Measurements from ENCODE around the gene SH3PXD2A.

The SH3PXD2A gene

DNA sequence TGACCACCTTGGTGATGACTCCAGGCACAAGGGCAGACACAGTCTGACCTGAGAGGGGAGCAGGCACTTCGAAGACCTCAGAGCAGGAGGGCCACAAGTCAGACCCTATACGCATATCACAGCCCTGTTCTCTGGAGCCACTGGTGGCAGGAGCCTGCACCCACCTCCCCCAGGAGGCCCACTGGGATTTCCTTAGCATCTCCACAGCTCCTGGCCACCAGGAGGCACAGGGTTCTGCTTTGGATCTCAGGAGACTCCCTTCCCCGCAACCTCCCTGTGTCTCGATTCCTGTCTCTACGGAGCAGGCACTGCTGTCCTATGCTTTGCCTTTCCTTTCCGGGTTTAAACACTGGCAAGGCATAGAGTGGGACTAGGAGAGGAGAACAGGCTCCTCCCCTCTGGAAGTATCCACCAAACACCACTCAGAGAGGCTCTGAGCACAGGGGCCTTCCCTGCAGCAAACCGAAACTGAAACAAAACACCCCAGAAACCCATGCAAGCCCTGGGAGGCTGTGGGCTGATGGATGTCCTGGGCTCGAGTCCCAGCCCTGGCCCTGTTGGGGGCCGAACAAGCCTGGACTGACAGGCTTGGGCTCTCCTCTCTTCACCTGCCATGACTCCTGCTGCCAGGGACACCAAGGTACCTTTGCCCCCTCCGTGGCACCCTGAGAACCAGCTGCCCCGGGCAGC, 195.6 kb downstream of the SH3PXD2A start:
- peak; percentile 67 for DNase-seq

DNA sequence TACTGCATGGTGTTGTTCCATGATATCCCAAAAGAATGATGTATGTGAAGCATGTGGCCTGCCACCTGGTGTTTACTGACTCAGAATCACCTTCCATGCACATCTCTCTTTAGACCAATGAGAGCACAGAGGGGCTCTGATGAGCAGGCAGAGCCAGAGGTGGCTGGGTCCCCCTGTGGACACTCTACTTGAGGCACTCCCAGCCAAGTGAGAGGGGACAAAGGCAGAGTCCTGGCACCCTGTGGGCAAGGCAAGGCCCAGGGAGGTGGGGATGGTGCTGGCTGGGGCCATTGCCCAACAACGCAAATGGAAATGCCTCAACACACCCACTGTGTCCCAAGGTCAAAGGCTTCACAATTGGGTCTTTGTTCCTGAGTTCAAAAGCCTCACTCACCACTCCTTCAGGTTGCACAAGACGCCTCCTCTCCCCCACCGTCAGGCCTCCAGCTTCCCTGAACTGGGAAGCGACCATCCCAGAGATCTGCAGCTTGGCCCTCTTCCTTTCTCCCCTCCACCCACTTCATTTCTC, 197.3 kb downstream of the SH3PXD2A start:
- no peak for DNase-seq

DNA sequence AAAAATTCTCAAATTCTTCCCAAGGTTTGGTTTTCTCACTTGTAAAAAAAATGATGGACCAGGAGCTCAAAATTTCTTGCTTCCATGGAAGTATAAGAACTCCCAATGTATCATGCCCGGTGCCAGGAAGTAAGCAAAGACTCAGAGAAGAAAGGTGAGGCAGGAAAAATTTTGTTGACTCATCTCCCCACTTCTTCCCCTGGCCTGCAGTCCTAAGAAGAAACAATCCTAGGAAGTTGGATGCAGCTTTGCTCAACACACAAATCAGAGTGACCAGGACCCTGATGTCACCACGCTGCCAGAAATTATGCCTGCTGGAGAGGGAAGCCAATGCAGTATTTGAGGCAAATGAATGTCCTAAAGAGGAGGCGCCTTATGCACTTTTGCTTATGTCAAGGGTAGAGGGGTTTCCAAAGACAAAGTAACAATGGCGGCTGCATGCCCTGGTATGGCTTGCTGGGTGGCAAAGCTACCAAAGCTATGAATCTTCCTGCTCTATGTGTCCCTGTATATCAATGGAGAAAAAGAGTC, 198.2 kb downstream of the SH3PXD2A start:
- DNase-seq, result no peak

DNA sequence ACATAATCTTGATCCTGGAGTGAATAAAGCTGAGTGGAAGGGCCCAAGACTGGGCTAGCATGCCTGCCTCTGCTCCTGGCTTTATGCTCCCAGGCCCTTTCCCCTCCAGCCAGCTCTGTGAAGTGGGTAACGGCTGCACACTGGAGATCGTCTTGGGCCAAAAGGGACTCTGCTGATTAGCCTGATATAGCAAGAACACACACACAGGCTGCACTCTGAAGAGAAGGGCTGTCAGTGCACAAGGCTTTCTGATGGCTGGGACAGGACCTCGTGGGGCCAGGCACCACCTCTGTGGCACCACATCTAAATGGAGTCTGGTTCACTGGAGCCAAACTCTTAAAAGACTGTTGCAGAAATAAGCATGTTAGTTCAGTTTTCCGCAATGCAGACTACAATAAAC, 200.5 kb downstream of the SH3PXD2A start:
- DNase-seq, result no peak

DNA sequence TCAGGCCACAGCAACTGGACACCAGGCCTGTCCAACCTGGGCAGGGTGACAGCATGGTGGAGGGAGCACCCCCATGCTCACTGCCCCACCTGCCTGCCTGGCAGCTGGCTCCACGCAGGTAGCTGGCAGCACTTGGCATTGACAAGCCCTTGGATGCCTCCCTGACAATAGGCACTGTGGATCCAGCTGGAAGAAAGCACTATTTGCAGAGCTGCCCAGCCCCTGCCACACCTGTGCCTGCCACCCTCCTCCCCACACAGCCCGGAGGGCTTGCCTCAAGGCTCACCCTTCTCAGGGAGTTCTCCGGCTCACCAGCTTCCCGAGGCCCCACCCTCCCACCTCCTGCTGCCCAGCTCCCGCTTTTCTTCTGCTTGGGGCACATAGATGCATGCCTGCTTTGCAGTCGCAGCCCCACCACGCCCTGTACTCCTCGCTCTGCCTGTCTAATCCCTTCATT, 201.8 kb downstream of the SH3PXD2A start:
- DNase-seq, result no peak

DNA sequence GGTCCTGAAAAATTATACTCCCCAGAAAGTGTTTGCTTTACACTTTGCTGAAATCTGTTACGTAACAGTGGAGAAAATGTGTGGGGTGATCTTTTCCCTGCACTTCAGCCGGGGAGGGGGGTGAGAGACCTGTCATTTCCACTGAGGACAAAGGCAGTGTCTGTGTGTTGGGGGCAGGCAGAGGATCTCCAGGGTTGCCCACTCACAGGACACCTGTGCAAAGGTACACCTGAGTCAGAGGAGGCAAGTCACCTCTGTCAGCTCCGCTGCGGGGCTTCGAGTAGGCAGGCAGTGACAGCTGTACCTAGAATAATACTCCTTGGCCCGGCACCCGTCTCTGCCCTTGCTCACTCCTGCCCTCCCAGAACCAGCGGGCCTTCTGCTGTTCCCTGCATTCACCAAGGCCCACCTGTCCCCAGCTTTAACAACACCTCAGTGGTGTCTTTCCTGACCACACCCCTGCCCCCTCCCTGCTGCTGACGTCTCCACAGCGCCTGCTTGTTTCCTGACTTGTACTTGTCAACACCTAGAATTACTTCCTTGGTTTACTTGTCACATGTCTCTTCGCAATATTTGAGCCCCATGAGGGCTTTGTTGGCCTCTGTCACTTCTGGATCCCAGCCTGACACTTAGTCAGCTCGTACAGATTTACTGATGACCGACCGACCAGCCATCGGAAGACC, 202.6 kb downstream of the SH3PXD2A start:
- DNase-seq, result no peak

DNA sequence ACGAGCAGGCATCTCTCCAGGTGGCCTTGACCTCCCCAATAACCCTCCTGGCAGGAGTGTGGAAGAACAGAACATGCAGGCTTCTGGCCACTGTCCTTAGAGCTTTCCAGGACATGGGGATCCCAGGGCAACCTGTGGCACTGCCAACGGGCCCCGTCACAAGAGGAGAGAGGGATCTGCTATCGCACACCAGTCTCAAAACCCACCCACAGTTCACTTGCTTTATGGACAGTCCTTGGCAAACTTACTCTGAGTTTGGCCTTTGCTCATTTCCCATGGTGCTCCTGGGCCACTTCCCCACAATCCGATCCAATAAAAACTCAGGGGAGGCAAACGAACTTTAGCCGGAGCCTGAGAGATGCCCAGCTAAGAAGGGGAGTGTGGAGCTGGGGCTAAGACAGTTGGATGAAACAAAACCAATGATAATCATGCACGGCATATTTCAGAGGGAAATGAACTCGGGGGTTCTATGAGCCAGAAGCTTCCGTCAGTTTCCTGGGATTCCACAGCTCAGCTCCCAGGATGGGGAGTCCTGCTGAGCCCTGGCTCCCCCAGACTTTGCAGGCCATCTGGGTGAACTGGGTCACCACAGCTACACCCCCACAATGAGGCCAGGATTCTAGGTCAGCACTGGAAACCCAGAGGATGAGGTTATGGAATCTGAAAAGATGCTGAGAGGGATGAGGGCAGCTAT, 203.4 kb downstream of the SH3PXD2A start:
- no peak for DNase-seq

DNA sequence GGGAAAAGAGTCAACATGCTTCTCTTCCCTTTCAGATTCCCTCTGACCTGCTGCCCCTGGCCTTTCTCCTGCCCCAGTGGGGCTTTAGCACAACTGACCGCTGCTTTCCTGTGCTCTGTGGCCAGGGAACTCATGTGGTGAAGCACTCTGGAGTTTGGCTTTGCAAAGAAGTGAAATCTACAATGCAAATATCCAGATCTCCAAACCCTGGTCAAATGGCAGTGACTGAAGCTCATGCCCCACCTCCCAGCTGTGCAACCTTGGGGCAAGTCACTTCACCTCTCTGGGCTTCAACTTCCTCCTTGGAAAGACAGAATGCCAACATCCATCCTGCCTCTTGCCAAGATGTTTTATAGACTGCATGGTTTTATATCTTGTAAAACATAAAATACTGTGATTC, 204.0 kb downstream of the SH3PXD2A start:
- no peak for DNase-seq

DNA sequence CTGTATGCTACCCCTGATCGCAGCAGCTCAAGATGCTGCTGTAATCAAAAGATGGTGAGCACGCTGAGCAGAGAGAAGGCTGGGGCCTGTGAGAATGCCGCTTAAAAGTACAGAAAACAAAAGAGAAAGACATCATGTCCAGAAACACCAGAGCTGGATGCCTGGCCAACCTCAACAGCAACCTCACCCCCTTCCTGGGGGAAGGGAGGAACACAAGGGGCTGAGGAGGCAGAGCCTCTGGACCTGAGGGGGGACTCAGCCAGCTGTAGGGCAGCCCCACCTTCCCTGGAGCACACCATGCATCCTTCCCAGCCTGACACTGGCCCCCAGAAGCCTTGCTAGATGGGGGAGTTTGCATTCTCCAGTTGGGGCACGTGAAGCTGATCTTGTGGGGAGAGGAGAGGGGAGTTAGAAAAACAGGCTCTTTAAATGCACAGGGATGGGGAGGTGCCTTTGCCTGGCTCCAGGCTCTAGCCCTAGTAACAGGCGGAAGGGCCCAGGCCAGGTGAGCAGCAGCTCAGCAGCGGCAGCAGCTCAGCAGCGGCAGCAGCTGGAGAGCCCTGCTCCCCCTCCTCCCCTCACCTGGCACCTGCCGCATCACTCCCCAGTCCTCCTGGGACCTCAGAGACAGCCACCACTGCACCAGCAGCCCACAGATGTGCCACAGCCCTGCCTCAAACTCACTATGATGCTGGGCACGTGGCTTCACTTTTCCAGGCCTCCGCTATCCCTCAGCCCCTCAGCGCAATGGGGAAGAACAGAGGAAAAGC, 205.5 kb downstream of the SH3PXD2A start:
- DNase-seq, result no peak

DNA sequence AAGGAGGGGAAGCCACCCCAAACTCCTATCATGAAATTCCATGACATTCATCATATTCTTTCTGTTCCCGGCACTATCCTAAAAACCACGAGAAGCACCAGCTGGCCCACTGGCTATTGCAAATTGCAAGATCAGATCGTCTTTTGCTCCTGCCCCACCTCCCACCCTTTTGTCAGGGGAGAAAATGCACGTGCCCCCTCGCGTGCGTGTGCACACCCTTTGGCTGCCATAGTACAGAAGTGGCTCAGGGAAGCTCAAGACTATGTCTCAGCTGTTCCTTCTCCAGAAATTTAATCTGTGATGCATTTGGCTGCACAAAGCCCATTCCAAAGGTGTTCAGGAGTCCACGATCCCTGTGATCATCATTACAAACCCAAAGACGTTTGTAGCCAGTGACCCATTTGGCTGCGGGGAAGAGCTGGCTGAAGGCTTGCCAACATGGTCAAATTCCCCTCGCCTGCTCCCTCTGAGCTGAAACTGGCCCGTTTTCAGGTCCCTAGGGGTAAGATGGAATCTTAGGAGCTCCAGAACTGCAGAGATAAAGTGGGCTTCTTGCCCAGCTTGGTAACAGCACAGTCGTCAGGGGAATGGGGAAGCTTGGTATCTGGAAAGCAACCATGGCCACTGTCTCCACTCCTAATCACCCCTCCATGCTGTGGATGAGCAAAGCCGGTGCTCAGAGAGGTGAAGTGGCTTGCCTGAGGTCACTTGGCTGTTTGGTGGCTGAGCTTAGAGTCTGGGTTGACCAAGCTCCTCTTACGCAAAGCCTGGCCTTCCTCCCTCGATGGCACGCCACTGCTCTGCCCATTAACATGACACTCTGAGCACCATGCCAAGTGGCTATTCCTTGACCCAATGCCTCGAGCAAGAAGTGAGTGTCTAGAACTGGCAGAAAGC, 206.5 kb downstream of the SH3PXD2A start:
- no peak for DNase-seq

DNA sequence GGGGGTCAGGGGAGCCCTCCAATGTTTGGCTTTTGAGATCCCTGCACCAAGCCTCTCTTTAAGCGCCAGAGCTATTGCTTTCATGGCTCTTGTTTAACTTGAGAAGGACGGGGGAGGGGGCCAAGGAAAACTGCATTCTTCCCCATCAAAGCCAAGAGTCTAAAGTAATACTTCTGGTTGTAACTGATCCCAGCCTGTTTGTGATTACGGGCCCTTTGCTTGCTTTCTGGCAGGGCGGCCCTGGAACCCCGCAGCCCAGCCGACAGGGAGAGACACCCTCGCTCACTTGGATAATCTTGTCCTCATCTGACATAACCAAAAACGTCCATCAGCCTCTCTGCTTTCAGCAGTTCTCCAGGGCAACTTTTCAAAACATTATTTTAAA, 207.1 kb downstream of the SH3PXD2A start:
- no peak for DNase-seq

DNA sequence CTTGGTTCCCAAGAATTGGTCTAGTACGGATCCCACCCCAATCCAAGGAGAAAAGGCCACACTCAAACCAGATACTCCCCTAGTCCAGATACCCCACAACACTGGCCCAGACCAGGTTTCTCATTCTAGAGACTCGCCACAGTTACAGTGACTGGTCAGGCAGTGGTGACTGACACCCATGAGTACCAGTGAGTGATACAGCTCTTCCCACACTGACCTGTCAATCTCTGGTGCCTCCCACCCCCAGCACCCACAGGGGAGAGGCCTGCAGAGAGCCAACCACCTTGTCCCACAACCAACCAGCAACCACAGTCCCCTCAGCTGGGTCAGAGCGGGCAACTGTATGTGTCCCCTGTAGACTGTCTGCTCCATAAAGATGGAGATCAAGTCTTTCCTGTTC, 209.1 kb downstream of the SH3PXD2A start:
- DNase-seq, result no peak

DNA sequence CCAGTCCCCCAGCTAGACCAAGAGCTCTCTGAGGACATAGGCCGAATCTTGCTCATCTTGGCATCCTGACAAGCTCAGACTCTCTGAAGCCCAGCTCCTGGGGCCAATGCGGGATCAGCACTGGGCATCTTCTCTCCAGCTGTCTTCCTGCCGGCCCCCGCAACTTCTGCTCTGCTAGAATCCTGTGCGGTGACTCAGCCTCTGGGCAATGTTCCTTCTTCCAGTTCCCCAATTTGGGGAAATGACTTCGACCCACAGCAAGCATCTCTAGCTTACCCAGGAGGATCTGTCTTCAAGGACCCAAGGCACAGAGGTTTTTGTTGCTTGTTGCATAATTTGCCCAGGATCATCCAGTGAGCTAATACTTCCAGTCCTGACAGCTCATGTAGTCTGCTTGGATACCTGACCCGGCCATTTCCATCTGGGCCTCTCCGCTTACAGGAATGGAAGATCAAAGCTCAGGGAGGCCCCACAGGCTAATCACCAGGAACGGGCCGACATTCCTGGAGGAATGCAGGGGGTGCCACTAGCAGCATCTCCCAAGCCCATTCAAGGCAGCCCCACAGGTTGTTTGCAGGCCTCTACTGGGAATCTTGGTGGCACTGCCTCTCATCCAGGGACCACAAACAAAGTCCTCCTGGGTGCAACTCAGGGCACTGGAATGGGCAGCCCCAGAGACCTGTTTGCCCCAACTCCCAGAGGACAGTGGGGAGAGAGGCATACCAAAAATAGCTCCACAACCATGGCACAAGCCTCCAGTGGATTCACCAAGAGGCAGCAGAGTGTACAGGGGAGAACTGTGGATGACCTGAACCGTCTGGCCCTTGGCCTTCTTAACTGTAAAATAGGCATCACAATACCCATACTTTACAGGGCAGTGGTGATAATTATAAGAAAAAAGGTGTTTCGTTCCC, 210.0 kb downstream of the SH3PXD2A start:
- DNase-seq, result no peak

DNA sequence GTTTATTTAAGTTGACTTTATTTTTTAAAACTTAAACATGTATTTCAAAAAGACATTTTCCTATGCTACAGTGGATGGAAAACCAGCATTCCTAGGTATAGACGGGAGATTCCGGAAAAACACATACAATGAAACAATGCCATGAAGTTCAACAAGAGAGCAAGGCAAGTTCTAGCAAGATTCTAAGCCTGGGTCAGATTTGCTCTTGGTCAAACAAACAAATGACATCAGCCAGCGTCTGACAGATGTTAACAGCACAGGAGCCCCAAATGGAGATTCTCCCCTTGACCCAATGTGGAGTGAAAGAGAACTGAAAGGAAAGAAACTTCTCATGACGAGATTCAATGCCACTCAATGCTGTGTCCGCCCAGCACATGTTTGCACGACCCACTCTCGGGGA, 212.0 kb downstream of the SH3PXD2A start:
- no peak for DNase-seq

DNA sequence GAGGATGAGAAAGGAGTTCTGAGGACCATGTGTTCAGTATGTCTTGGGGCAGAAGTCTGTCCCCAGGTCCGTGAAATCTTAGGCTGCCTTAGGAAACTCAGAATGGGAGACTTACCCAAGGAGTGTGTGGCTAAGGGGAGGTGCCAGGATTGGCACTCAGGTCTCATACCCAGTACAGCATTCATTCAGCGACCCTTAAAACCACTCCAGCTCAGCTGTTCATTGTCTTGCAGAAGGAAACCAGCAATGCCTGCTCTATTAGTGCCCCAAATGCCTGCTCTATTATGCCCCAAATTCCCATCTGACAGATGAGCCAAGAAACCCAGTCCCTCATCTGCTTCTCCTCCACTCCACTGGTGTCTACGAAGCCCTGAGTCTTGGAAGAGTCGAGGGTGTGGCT, 214.1 kb downstream of the SH3PXD2A start:
- no peak for DNase-seq

DNA sequence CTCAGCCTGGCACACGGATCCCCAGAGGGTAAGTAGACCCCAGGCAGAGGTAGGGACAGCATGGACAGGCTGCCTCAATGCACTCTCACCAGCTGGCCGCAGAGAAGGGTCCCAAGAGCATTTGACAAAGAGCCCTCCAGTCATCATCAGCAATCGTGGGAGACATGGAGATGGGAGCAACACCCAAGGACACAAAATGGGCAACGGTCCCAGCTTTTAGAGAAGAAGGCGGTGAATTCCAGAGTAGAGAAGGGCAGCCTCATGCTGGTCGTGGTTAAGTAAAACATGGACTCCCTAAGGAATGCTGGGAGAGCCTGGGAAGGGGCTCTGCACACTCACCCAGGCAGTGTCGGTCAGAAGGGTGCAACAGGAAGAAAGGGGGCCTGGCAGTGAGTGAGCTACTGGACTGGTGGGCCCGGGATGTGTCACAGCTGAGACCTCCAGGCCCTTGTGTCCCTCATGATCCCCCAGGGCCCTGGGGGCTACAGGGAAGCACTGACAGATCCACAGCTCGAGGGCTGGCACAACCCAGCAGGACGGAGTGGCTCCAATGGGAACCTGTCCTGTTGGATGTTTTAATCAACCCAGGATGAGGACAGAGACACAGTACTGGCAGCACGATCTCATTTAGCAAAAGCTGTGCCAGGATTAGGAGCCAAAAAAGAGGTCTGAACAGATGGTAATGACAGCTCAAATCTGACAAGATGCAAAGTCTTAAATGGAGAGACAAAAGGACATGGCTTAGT, 214.8 kb downstream of the SH3PXD2A start:
- no peak for DNase-seq

DNA sequence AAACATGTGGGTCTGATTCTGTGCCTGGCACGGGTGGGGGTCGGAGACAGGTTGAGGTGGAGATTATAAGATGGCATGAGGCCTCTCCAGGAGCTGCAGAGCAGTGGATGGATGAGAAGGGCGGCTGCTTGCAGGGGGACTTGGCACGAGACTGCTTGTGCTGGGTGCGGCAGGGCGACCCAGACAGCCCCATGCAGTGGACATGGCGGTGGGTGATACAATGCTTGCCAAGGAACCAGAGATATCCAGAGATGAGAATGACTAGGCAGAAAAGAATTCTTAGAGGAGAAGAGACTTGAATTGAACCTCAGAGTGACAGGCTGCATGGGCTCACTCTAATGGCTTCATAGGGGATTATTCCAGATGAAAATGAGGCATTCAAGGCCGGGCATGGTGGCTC, 216.4 kb downstream of the SH3PXD2A start:
- DNase-seq, result no peak

DNA sequence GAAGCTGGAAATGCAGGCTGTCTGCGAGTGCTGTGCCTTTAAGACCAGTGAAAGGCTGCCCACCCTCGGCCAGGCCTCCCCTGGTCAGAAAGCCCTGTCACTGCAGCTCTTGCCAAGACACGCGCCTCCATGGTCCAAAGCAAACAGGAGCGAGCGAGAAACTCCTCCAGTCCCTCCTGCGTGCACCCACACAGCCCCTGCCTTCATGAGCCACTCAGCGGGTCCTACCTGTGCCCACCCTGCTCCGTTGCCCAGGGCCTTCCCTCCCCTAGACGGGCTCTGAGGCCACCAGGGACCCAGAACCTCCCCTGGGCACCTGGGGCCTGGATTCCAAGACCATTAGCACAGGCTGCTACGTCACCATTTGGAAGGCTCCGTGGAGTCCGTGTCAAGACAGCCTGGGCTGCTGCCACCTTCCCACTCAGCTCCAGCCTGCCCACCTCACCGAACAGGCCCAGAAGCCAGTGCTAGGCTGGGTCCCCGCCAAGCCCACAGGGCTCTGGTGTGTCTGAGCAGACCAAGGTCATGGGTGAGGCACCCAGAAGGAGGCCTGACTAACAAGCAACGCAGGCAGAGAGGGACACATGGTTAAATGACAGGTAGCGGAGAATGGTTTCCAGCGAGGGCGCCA, 217.3 kb downstream of the SH3PXD2A start:
- peak; percentile 43 for DNase-seq

DNA sequence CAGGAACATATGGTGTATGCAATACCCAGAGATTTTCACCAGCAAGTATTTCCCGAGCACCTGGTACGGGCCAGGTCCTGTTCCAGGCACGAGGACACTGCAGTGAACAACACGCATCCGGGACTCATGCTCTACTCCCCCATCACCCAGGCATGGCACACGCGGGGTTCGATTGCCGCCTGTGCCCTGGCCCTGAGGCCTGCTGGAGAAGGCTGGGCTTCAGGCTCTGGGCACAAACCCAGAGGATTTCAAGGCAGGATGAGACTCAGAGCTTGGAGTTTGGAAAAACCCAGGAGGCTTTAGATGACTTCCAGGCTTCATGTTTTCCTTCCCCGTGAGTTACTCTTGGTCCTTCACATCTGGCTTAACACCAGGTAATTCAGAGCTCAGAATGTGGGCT, 218.4 kb downstream of the SH3PXD2A start:
- no peak for DNase-seq

All from retina (tissue), 1 donor.